SW 1271 (cell line): ENCODE data around the gene CD101.

Experiments
- DNase-seq, 2 experiments: peaks; one replicate each; lab custom pipeline; 2025; lab: John Stamatoyannopoulos, UW

CD101 gene

GRCh38 chr1:117058810-117059209 is 57.2 kb downstream of the CD101 start:
- DNase-seq = no peak

- DNase-seq = peak in 1 of 2 experiments; percentile 62
Observed at GRCh38 chr1:117059334-117059677, 57.7 kb downstream of the CD101 start.

- peak; percentile 90 to 98 for DNase-seq
Observed at GRCh38 chr1:117059678-117060440, 58.3 kb downstream of the CD101 start, which contains the start of gene TTF2. Gene TTF2 (plus strand): TSS chr1:117060326. CDS start chr1:117060347, 21 bp downstream.

GRCh38 chr1:117060441-117061317 is 59.1 kb downstream of the CD101 start:
- DNase-seq = peak in 1 of 2 experiments; percentile 12

- no peak for DNase-seq
Observed at GRCh38 chr1:117061986-117062415, 60.4 kb downstream of the CD101 start.

GRCh38 chr1:117066367-117066766 is 64.8 kb downstream of the CD101 start:
- no peak for DNase-seq

- DNase-seq = peak in 1 of 2 experiments; percentile 22
Observed at GRCh38 chr1:117067533-117068370, 66.2 kb downstream of the CD101 start.

- no peak for DNase-seq
Observed at GRCh38 chr1:117068580-117068979, 67.0 kb downstream of the CD101 start.

GRCh38 chr1:117069220-117069844 is 67.8 kb downstream of the CD101 start:
- DNase-seq = no peak

- no peak for DNase-seq
Observed at GRCh38 chr1:117070124-117070523, 68.6 kb downstream of the CD101 start.

- no peak for DNase-seq
Observed at GRCh38 chr1:117076648-117077047, 75.1 kb downstream of the CD101 start.

GRCh38 chr1:117077267-117077666 is 75.7 kb downstream of the CD101 start:
- no peak for DNase-seq

- no peak for DNase-seq
Observed at GRCh38 chr1:117079737-117080136, 78.2 kb downstream of the CD101 start.

- no peak for DNase-seq
Observed at GRCh38 chr1:117084231-117084630, 82.7 kb downstream of the CD101 start.
